Left lobe of liver (tissue), 2 donors: ENCODE data around the gene DRD2. TPM values are rescaled to one million over a fixed set of nuclear protein-coding genes. Genes with fewer than 3 reads are reported as not detected.
"Not testable (repeated sequence)": the region's sequence is repeated elsewhere in the genome, so short reads cannot be mapped to it uniquely, and the experiment has no call there.

Experiments
- ATAC-seq: fragments of 200-7000 bp; cut with Tn5 transposase; one replicate; pipeline ENCODE4 v1.9.1; 2020; ENCODE audit warnings: mild to moderate bottlenecking, moderate library complexity
- DNase-seq: peaks from one replicate; pipeline ENCODE4 v3.0.0-alpha.2; 2020; ENCODE audit warnings: low spot score
- total RNA-seq: library from RNA; stranded (reverse); gene quantifications from one replicate; pipeline ENCODE4 v1.2.1, GENCODE V29; 2021
- donor health status: DM: no; HTN: no; CAD: no; lungs with moderate emphysema.
- donor health status: DM: no; HTN: yes; CAD: no.

The DRD2 gene
- not detected for total RNA-seq

- peak; percentile 14 for ATAC-seq
These were observed at the start of gene DRD2 for GRCh38 chr11:113475160-113475761. TSS of gene DRD2 (minus strand) at chr11:113475398. CDS start at chr11:113424651, 50,747 bp downstream.

GRCh38 chr11:113523906-113524305 lies 48.7 kb upstream of the DRD2 start:
- DNase-seq, result peak; percentile 29

More at GRCh38 chr11:113475160-113475761, at the start of gene DRD2:
- no peak for DNase-seq

GRCh38 chr11:113521737-113522517 lies 46.7 kb upstream of the DRD2 start:
- DNase-seq (no peak), ATAC-seq (no peak)

More at GRCh38 chr11:113523906-113524305, 48.7 kb upstream of the DRD2 start:
- not testable (repeated sequence) for ATAC-seq

GRCh38 chr11:113519989-113520613 lies 44.9 kb upstream of the DRD2 start:
- ATAC-seq, result no peak
- peak; percentile 19 for DNase-seq

GRCh38 chr11:113518716-113519495 lies 43.7 kb upstream of the DRD2 start:
- DNase-seq, result no peak
- ATAC-seq, result no peak

GRCh38 chr11:113517361-113517760 lies 42.2 kb upstream of the DRD2 start:
- ATAC-seq (no peak), DNase-seq (no peak)

GRCh38 chr11:113514856-113515255 lies 39.7 kb upstream of the DRD2 start:
- ATAC-seq (no peak), DNase-seq (no peak)

GRCh38 chr11:113507341-113507740 lies 32.1 kb upstream of the DRD2 start:
- ATAC-seq (no peak), DNase-seq (no peak)

- no peak for ATAC-seq
- no peak for DNase-seq
These were observed 31.7 kb upstream of the DRD2 start for GRCh38 chr11:113506893-113507292.

GRCh38 chr11:113506461-113506860 lies 31.3 kb upstream of the DRD2 start:
- ATAC-seq (no peak), DNase-seq (no peak)

- ATAC-seq (no peak), DNase-seq (no peak)
These were observed 30.6 kb upstream of the DRD2 start for GRCh38 chr11:113505541-113506375.

- no peak for ATAC-seq
- DNase-seq, result no peak
These were observed 29.8 kb upstream of the DRD2 start for GRCh38 chr11:113505046-113505445.

- no peak for DNase-seq
- ATAC-seq, result no peak
These were observed 29.4 kb upstream of the DRD2 start for GRCh38 chr11:113504586-113504985.

- no peak for ATAC-seq
- no peak for DNase-seq
These were observed 28.9 kb upstream of the DRD2 start for GRCh38 chr11:113504071-113504470.

GRCh38 chr11:113497066-113497910 lies 22.1 kb upstream of the DRD2 start:
- no peak for DNase-seq

GRCh38 chr11:113496026-113496651 lies 20.9 kb upstream of the DRD2 start:
- DNase-seq (no peak), ATAC-seq (no peak)

More at GRCh38 chr11:113497066-113497910, 22.1 kb upstream of the DRD2 start:
- ATAC-seq, result no peak

GRCh38 chr11:113494021-113494420 lies 18.8 kb upstream of the DRD2 start:
- DNase-seq (no peak), ATAC-seq (no peak)

GRCh38 chr11:113493206-113493605 lies 18.0 kb upstream of the DRD2 start:
- DNase-seq, result no peak
- no peak for ATAC-seq

- ATAC-seq, result no peak
- DNase-seq, result no peak
These were observed 13.7 kb upstream of the DRD2 start for GRCh38 chr11:113488931-113489351.
